Measurements from ENCODE around the gene RASGEF1B.

Gene RASGEF1B

DNA sequence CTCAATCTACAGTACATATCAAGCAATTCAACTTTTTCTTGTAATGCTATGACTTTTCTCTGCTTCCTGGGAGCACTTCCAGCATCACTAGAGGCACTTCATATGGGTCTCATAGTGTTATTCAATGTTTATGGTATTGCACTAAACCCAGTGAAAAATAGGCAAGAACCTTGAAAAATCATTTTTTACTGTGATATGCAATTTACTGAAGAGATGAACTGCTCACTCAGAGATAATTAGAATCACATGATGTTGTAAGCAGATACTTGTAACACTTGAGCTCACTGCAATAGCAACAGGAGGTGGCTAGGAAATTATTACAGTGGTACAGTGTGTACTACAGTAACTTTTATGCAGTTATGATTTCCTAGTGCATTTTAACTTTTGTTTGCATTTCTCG, 93.3 kb downstream of the RASGEF1B start:
- Mint-ChIP-seq H3K36me3 (no peaks in the 10 kb centered on the region), H3K9me3 (ENCODE audit: low read depth) (no peaks in the 10 kb centered on the region), H3K4me1 (ENCODE audit: low read depth) (no peaks in the 10 kb centered on the region), H3K27me3 (peaks cover 10% of the 10 kb centered on the region), H3K4me3 (no peak overlapping the region), H3K27ac (no peak overlapping the region)

DNA sequence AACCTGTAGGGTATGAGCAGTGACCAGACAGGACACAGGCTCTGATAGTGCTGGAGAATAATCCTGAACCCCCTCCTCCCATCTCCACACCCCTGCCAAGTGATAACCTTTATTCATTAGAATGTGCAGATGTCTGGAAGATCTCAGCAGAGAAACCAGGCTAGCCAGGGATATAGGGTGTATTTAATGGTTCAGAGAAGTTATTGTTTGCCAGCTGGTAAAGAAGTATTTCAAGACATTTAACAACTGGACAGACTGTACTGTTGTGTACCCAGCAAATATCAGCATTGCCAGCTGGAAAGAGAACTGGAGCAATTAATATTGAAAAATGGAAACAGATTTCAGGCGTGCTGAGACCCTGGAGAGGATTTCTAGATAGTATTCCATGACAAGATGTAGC, 94.5 kb downstream of the RASGEF1B start:
- no peak overlapping the region for H3K4me3 Mint-ChIP-seq
- H3K4me1 Mint-ChIP-seq (ENCODE audit: low read depth), result no peaks in the 10 kb centered on the region
- no peaks in the 10 kb centered on the region for H3K36me3 Mint-ChIP-seq
- peaks cover 15% of the 10 kb centered on the region for H3K27me3 Mint-ChIP-seq
- H3K27ac Mint-ChIP-seq, result no peak overlapping the region
- H3K9me3 Mint-ChIP-seq (ENCODE audit: low read depth), result no peaks in the 10 kb centered on the region

DNA sequence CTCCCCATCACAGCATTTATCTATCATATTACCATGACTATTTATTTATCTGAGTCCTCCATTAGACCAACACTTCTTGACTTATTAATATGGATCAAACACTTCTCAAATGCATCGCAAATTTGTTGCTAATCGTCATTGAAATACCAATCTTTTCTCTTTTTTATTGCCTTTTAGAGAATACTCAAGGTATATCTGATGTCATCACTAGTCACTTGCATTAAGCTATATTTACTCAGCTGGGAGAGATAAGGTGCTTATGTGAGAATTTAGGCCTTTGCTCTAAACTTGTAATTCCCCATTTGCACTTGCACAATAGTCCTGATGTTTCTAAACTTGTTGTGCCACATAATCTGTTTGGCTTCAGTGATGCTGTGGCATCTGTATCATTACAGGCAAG, 95.0 kb downstream of the RASGEF1B start:
- Mint-ChIP-seq H3K4me1 (ENCODE audit: low read depth) (no peaks in the 10 kb centered on the region), H3K4me3 (no peak overlapping the region), H3K27ac (no peak overlapping the region), H3K36me3 (no peaks in the 10 kb centered on the region), H3K27me3 (peaks cover 15% of the 10 kb centered on the region), H3K9me3 (ENCODE audit: low read depth) (no peaks in the 10 kb centered on the region)
